Stimulated activated naive CD8-positive, alpha-beta T cell treated with anti-CD3 and anti-CD28 coated beads, Interleukin-15, amount 100 ng/mL, for 72 hours (primary cell): ENCODE data around the gene SPRN.

Source experiments
- ATAC-seq: fragments of 150-1000 bp; cut with Tn5 transposase; 2 replicates; pipeline ENCODE4 v1.10.0; 2021; ENCODE audit warnings: mild to moderate bottlenecking, moderate library complexity
- DNase-seq, 2 donors: peaks; one replicate each; pipeline ENCODE4 v3.0.0; 2021 to 2022
- H3K27ac Mint-ChIP-seq, 2 donors: one replicate each; pipeline ENCODE4 v1.8.0; 2022; ENCODE audit warnings: mild to moderate bottlenecking in 2 of 2, mixed read lengths in 2 of 2, moderate library complexity in 2 of 2
- H3K27me3 Mint-ChIP-seq: one replicate; pipeline ENCODE4 v1.8.0; 2022; ENCODE audit warnings: mixed read lengths
- H3K4me1 Mint-ChIP-seq: one replicate; pipeline ENCODE4 v1.8.0; 2022; ENCODE audit warnings: mild to moderate bottlenecking, mixed read lengths
- H3K4me3 Mint-ChIP-seq, 2 donors: one replicate each; pipeline ENCODE4 v1.8.0; 2022; ENCODE audit warnings: mild to moderate bottlenecking in 2 of 2, mixed read lengths in 2 of 2, moderate library complexity in 1 of 2
- H3K9me3 Mint-ChIP-seq, 2 donors: one replicate each; pipeline ENCODE4 v1.8.0; 2022; ENCODE audit warnings: mixed read lengths in 2 of 2

The SPRN gene

DNA sequence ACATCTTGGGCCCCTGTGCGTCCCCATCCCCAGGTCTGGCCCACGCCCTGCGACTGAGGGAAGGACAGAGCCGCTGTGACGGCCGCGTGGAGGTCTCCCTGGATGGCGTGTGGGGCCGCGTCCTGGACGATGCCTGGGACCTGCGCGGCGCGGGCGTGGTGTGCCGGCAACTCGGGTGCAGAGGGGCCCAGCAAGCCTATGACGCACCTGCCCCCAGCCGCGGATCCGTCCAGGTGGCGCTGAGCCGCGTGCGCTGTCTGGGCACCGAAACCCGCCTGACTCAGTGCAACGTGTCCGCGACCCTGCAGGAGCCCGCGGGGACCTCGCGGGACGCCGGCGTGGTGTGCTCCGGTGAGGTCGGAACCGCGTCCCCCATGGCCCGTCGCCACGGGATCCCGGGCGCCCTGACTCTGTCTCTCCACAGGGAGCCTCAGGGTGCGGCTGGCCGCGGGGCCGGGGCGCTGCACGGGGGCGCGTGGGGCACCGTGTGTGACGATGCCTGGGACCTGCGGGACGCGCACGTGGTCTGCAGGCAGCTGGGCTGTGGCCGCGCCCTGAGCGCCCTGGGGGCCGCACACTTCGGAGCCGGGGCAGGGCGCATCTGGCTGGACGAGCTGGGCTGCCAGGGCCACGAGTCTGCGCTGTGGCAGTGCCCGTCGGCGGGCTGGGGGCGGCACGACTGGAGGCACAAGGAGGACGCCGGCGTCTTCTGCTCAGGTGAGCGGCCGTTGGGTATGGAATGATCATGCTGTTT lies 35.2 kb upstream of the SPRN start:
- Mint-ChIP-seq H3K9me3 (no peaks in the 10 kb centered on the region), H3K4me1 (no peaks in the 10 kb centered on the region), H3K4me3 (no peak overlapping the region), H3K27ac (no peak overlapping the region), H3K27me3 (no peaks in the 10 kb centered on the region)
- ATAC-seq (peak; percentile 36), DNase-seq (no peak)

- no peaks in the 10 kb centered on the region for H3K4me1 Mint-ChIP-seq
- H3K4me3 Mint-ChIP-seq: no peak overlapping the region
- H3K27me3 Mint-ChIP-seq: no peaks in the 10 kb centered on the region
- H3K27ac Mint-ChIP-seq: no peak overlapping the region
- DNase-seq: no peak
- no peaks in the 10 kb centered on the region for H3K9me3 Mint-ChIP-seq
- peak; percentile 14 for ATAC-seq
Observed at GRCh38 chr10:133458710-133459453, 34.5 kb upstream of the SPRN start.

DNA sequence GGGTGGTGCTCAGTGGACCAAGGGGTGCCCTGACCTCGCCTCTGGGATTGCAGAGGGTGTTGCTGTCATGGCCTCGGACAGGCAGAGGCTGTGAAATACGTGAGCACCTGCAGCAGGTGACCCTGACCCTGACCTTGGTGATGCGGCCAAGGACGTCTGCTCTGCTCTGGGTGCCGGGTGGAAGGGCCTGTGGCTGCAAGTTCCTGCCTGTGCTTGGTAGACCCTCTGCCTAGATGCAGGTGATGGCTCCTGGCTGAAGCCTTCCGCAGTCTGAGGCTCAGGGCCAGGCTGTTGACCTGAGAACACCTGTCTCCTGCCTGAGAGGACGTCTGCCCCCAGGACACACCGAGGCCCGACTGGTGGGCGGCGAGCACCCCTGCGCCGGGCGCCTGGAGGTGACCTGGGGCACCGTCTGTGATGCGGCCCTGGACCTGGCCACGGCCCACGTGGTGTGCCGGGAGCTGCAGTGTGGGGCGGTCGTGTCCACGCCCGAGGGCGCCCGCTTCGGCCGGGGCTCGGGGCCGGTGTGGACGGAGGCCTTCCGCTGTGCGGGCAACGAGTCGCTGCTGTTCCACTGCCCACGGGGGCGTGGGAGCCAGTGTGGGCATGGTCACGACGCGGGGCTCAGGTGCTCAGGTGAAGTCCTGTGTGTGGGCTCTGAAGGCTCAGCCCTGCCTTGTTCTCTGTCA lies 33.7 kb upstream of the SPRN start:
- DNase-seq (no peak), ATAC-seq (no peak)
- no peaks in the 10 kb centered on the region for H3K9me3 Mint-ChIP-seq
- no peaks in the 10 kb centered on the region for H3K27me3 Mint-ChIP-seq
- H3K4me1 Mint-ChIP-seq: no peaks in the 10 kb centered on the region
- no peak overlapping the region for H3K27ac Mint-ChIP-seq
- no peak overlapping the region for H3K4me3 Mint-ChIP-seq

DNA sequence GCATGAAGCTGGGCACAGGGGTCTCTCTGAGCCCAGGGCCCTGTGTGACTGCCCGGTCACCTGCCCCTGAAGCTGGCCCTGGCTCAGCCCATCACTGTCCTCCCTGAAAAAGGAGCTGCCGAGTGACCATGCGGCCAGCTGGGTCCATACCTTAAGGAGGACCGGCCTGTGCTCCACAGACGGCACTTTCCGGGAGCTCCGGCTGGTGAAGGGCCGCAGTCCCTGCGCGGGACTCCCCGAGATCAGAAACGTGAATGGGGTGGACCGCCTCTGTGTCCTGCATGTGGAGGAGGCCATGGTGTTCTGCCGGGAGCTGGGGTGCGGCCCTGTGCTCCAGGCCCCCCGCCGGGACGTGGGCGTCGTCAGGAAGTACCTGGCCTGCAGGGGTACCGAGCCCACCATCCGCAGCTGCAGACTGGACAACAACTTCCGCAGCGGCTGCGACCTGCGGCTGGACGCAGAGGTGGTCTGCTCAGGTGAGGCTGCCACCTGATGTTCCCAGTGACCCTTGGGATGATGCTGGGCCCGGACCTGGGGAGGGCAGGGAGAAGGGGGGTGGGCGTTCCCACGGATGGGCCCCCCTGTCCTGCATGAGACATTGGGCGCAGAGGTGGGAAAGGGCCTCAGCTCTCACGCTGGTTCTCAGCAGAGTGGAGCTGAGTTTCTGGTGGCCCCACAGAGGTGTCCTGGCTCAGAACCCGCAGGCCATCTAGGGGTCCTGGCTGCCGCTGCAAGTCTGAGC lies 32.8 kb upstream of the SPRN start:
- no peak overlapping the region for H3K27ac Mint-ChIP-seq
- H3K9me3 Mint-ChIP-seq: no peaks in the 10 kb centered on the region

GRCh38 chr10:133456041-133456951 lies 31.9 kb upstream of the SPRN start:
- Mint-ChIP-seq H3K27ac (no peak overlapping the region), H3K27me3 (no peaks in the 10 kb centered on the region), H3K4me3 (no peak overlapping the region), H3K4me1 (no peaks in the 10 kb centered on the region), H3K9me3 (no peaks in the 10 kb centered on the region)
- DNase-seq (no peak), ATAC-seq (no peak)

More for the DNA sequence above, 32.8 kb upstream of the SPRN start:
- Mint-ChIP-seq H3K4me1 (no peaks in the 10 kb centered on the region), H3K4me3 (no peak overlapping the region), H3K27me3 (no peaks in the 10 kb centered on the region)
- ATAC-seq: no peak
- DNase-seq: no peak

- no peaks in the 10 kb centered on the region for H3K9me3 Mint-ChIP-seq
- ATAC-seq: no peak
- H3K4me1 Mint-ChIP-seq: no peaks in the 10 kb centered on the region
- H3K27ac Mint-ChIP-seq: no peak overlapping the region
- no peak overlapping the region for H3K4me3 Mint-ChIP-seq
- H3K27me3 Mint-ChIP-seq: no peaks in the 10 kb centered on the region
- no peak for DNase-seq
Observed at GRCh38 chr10:133455611-133456031, 31.2 kb upstream of the SPRN start.

GRCh38 chr10:133455196-133455595 lies 30.8 kb upstream of the SPRN start:
- Mint-ChIP-seq H3K27ac (no peak overlapping the region), H3K9me3 (no peaks in the 10 kb centered on the region), H3K4me1 (no peaks in the 10 kb centered on the region), H3K4me3 (no peak overlapping the region), H3K27me3 (no peaks in the 10 kb centered on the region)
- ATAC-seq: no peak
- DNase-seq: no peak

DNA sequence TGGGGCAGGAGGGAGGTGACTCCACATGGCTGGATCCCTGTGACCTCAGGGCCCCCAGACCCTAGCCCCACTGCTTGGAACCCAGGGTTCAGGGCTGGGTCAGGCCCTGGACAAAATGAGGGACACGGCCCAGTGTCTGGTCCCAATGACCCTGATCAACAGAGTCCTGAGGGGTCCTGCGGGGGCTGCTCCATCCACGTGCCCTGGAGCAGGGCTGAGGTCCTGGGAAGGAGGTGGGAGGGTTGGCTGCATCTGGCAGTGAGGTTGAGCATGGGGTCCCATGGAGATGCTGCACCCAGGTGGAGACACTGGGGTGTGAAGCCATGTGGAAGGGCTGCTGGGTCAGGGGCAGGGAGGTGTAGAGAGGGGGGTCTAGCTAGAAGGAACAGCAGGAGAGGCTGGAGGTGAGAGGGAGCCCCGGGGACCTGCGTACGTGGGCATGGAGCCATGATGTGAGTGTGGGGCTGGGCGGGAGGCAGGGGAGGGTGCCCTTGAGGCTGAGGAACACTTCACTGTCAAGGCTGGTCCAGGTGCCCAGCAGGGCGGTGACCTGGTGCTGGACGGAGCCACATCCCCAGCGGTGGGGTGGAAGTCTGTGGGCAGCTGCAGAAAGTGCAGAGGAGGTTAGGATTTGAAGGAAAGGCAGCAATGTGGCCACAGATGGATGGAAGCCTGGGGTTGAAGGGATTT lies 29.9 kb upstream of the SPRN start:
- Mint-ChIP-seq H3K27me3 (no peaks in the 10 kb centered on the region), H3K27ac (peak overlapping the region in 1 of 2 donors; percentile 63), H3K4me3 (no peak overlapping the region), H3K4me1 (no peaks in the 10 kb centered on the region), H3K9me3 (peaks cover 3 to 4% of the 10 kb centered on the region in 2 donors)
- ATAC-seq: peak; percentile 31
- no peak for DNase-seq

DNA sequence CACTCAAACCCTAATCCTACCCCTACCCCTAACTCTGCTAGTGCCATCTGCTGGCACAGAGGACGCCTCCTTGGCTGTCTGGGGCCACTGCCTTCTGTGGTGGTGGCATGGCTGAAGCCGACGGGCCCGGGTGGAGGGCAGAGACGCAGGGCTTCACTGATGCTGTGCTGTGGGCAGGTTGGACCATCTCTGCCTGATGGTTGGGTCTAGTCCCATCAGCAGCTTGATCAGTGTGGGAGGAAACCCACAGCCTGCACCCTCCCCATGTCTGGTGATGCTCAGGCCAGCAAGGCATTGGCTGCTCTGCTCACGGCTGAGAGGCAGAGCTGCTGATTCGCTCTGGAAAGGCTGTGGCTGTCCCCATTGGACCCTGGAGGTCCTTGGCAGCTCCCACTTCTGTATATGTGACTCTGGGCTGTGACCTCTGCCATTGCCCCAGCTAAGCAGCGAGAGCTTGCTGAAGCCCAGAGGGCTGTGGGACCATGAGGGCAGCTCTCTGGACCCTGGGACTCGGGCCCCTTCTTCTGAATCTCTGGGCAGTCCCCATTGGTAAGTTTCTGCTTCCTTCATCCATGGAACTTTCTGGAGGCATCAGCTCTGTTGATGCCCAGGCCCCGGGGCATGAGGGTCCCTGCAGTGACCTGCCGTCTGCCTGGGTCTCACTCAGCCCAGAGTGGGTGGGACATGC lies 29.2 kb upstream of the SPRN start, which contains the start of gene SCART1:
Gene SCART1, plus strand, starts transcription at position 430 of the 688 bp plus-strand sequence. Its CDS starts 53 bp downstream, at position 483.
- Mint-ChIP-seq H3K27ac (peak within 1 kb of the TSS in 1 of 2 donors; percentile 63), H3K9me3 (peaks cover 6 to 11% of the 10 kb centered on the region in 2 donors), H3K4me1 (no peaks in the 10 kb centered on the region), H3K4me3 (no peak within 1 kb of the TSS), H3K27me3 (no peaks in the 10 kb centered on the region)
- ATAC-seq (peak; percentile 19), DNase-seq (no peak)

DNA sequence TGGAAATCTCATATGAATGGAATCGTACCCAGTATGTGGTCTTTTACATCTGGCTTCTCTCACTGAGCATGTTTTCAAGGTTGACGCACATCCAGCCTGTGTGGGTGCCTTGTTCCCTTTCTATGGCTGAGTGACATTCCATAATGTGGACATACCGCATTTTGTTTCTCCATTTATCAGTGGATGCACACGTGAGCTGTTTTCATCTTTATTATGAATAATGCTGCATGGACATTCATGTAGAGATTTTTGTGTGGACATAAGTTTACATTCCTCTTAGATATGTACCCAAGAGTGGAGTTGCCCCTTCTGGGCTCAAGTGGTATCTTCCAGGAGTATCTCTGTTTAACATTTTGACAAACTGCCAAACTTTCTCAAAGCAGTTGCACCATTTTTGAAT lies 28.0 kb upstream of the SPRN start:
- ATAC-seq (no peak), DNase-seq (no peak)
- Mint-ChIP-seq H3K27me3 (no peaks in the 10 kb centered on the region), H3K9me3 (peaks cover 12 to 22% of the 10 kb centered on the region in 2 donors), H3K4me1 (no peaks in the 10 kb centered on the region), H3K27ac (no peak overlapping the region), H3K4me3 (no peak overlapping the region)

DNA sequence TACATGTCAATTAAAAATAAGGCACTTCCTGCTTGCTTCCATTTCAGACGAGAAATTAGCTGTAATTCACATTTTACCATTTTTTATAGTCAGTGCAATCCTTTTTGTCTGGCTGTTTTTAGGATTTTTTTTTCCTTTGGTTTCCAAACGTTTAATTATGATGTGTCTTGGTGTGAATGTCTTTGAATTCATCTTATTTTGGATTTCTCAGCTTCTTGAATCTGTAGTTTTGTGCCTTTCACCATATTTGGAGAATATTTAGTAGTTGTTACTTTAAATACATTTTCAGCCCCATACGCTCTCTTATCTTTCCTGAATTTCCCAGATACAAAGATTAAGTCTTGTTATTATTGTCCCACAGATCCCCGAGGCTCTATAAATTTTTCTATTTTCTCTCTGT lies 26.9 kb upstream of the SPRN start:
- no peaks in the 10 kb centered on the region for H3K4me1 Mint-ChIP-seq
- H3K27me3 Mint-ChIP-seq: peaks cover 6% of the 10 kb centered on the region
- DNase-seq (no peak), ATAC-seq (no peak)
- no peak overlapping the region for H3K27ac Mint-ChIP-seq
- H3K9me3 Mint-ChIP-seq: peaks cover 20 to 33% of the 10 kb centered on the region in 2 donors
- no peak overlapping the region for H3K4me3 Mint-ChIP-seq

GRCh38 chr10:133448120-133448519 lies 23.7 kb upstream of the SPRN start:
- Mint-ChIP-seq H3K9me3 (peaks cover 20 to 46% of the 10 kb centered on the region in 2 donors), H3K4me3 (no peak overlapping the region), H3K27ac (no peak overlapping the region), H3K4me1 (peaks cover under 1% of the 10 kb centered on the region), H3K27me3 (peaks cover 18% of the 10 kb centered on the region)
- DNase-seq (no peak), ATAC-seq (no peak)

GRCh38 chr10:133446979-133447378 lies 22.6 kb upstream of the SPRN start:
- Mint-ChIP-seq H3K27me3 (peaks cover 27% of the 10 kb centered on the region), H3K4me1 (peaks cover 12% of the 10 kb centered on the region), H3K9me3 (peaks cover 20 to 46% of the 10 kb centered on the region in 2 donors), H3K27ac (no peak overlapping the region), H3K4me3 (no peak overlapping the region)
- ATAC-seq (no peak), DNase-seq (no peak)
